GM10266 (cell line): ENCODE data around the gene LST1.

ENCODE experiments used
- DNase-seq: peaks from one replicate; pipeline ENCODE4 v3.0.0; 2012; ENCODE audit errors: extremely low spot score
- CTCF ChIP-seq: IDR thresholded peaks from 2 replicates; pipeline ENCODE4 v1.5.1; 2012; ENCODE audit warnings: mild to moderate bottlenecking, low read depth; ENCODE audit not compliant: control insufficient read depth, insufficient read depth; ENCODE audit errors: missing control alignments

LST1 gene

GRCh38 chr6:31632279-31632946, 46.3 kb downstream of the LST1 start:
- DNase-seq = no peak
- no peak for TF ChIP-seq CTCF

- no peak for TF ChIP-seq CTCF
- no peak for DNase-seq
Observed at GRCh38 chr6:31633447-31633846, 47.4 kb downstream of the LST1 start.

- no peak for TF ChIP-seq CTCF
- DNase-seq = no peak
Observed at GRCh38 chr6:31634131-31634530, 48.1 kb downstream of the LST1 start.

- no peak for DNase-seq
- TF ChIP-seq CTCF = no peak
Observed at GRCh38 chr6:31634969-31635575, 49.0 kb downstream of the LST1 start.

- no peak for DNase-seq
- TF ChIP-seq CTCF = no peak
Observed at GRCh38 chr6:31636698-31637596, 50.9 kb downstream of the LST1 start.
